HG02970 (cell line): Measurements from ENCODE around the gene GALNT17.
"Not testable (repeated sequence)": the region's sequence is repeated elsewhere in the genome, so short reads cannot be mapped to it uniquely, and the experiment has no call there.

Source experiments
- ATAC-seq: cut with Tn5 transposase; IDR thresholded peaks from one replicate; pipeline ENCODE4 v1.9.1; 2021; ENCODE audit warnings: mild to moderate bottlenecking, moderate library complexity, moderate number of reproducible peaks; ENCODE audit not compliant: unreplicated experiment, low FRiP score

Gene GALNT17

GRCh38 chr7:71598553-71598952 is 466.6 kb downstream of the GALNT17 start:
- no peak for ATAC-seq

- no peak for ATAC-seq
Measured at GRCh38 chr7:71601851-71602250, 469.9 kb downstream of the GALNT17 start.

GRCh38 chr7:71604818-71605414 is 473.0 kb downstream of the GALNT17 start:
- ATAC-seq, result no peak

GRCh38 chr7:71611986-71612385 is 480.0 kb downstream of the GALNT17 start:
- ATAC-seq, result no peak

DNA sequence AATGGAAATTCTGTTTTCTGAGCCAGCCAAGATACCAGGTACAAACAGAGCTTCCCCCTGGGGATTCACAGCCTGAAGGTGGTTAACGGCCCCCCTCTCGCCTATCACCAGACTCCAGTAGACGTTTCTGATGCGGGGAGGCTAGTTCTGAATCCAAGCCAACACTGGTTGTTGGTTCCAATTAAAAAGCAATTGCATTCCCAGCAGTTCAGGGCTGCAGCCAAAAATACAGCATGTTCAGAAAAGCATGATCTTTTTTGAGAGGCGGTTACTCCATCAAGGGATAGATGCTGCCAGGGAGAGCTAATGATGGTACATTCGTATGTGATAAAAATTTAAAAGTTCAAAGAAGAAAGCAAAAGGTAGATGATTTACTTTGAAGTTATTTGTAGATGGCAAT is 481.0 kb downstream of the GALNT17 start:
- ATAC-seq, result no peak

DNA sequence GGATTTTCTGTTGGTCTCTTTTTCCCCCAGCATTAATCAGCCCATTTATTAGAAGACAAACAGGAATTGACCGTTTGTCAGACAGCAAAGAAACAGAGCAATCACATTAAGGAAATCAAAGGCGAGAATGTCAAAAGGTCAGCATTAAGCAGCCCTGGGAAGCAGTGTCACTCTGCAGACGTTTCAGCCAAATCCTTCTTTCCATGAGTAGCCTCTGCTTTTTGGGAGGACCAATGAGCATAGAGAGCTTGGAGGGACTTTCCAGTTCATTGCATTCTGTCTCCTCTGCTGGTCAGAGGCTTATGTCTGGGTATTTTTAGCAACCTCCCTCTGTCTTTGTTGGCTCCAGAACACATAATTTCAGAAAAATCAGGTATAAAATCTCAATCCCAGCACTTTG is 481.4 kb downstream of the GALNT17 start:
- no peak for ATAC-seq

DNA sequence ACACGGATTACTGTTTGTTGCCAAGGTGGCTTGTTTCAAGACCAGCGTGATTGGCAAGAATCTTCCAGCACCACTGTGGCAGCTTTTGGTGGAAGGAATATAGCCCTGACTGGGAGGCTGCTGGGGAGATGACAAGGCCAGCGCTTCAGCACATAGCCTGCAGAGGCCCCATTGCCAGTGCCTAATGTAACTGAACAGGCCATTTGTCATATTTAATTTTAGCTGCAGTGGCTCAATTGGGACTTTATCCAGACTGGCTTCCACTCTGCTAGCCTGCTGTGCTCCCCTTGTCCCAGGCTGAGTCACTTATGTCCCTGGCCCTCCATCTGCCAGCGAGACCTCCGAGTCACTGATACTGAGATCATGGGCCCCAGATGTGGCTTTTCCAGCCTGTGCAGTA is 483.1 kb downstream of the GALNT17 start:
- ATAC-seq, result no peak

DNA sequence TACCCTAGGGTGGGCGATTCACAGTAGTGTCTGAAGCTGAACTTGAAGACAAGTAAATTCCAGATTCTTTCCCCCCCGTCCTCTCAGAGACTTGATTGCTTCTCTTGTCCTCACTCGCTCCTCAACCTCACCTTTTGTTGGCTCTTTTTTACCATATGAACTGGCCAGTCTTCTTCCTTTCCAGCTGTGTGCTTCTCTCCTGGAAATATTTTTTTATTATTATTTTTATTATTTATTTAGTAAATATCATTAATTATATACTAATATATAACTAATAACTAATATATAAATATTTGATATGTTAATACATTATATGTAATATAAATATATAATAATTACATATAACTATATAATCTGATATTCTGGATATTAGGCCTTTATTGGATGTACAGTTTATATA is 484.3 kb downstream of the GALNT17 start:
- ATAC-seq, result no peak

DNA sequence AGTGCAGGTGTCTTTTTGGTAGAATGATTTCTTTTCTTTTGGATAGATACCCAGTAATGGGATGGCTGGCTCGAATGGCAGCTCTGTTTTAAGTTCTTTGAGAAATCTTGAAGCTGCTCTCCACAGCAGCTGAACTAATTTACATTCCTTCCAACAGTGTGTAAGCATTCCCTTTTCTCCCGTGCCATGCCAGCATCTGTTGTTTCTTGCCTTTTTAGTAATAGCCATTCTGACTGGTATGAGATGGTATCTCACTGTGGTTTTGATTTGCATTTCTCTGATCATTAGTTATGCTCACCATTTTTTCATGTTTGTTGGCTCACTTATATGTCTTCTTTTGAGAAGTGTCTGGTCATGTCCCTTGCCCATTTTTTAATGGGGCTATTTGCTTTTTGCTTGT is 486.3 kb downstream of the GALNT17 start:
- ATAC-seq, result no peak

DNA sequence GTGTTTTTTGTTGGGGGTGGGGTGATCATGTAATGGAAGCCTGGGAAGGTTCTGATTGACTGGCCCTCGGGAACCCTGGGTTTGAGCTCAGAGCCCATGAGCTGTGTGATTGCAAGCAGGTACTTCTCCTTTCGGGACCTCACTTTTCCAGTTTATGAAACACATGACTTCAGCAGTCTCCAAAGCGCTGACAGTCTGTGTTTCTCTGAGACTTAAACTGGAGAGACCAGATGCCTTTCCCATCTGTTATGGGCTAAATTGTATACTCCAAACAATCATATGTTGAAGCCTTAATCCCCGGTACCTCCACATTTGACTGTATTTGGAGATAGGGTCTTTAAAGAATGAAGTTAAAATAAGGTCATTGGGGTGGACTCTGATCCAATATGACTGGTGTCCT is 493.6 kb downstream of the GALNT17 start:
- no peak for ATAC-seq

- no peak for ATAC-seq
Measured at GRCh38 chr7:71626206-71626605, 494.3 kb downstream of the GALNT17 start.

- no peak for ATAC-seq
Measured at GRCh38 chr7:71627651-71628050, 495.7 kb downstream of the GALNT17 start.

DNA sequence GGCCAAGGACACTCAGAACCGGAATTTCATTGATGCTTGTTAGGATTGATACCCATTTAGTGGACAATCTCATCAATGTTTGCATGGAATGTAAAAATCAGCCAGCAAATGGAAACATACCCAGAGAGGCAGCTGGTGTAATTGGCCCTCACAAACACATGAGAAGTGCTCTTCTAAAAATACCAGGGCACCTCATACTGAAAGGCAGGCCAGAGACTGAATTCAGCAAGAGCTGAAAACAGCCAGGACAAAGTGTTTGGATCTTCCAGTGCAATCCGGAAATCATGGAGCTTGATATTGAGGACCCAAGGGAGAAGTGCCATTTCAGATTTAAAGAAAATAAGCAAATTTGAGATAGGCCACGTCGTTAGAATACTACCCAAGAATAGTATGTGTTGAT is 498.6 kb downstream of the GALNT17 start:
- no peak for ATAC-seq

- no peak for ATAC-seq
Measured at GRCh38 chr7:71633551-71634008, 501.6 kb downstream of the GALNT17 start.

- ATAC-seq, result not testable (repeated sequence)
Measured at GRCh38 chr7:71635849-71636248, 503.9 kb downstream of the GALNT17 start.

GRCh38 chr7:71636329-71636728 is 504.4 kb downstream of the GALNT17 start:
- no peak for ATAC-seq

DNA sequence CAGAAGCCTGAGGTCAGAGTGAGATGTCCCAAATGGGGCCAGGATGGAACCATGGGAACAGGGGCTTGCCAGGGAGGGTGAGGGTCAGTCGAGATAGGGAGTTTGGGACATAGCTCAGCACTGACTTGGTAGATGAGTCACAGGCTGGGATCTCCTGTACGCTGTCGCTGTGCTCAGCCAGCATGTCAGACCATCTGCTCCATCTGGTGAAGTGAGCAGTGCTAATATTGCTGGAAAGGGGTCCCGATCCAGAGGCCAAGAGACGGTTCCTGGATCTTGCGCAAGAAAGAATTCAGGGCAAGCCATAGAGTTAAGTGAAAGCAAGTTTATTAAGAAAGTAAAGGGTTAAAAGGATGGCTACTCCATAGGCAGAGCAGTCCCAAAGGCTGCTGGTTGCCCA is 505.6 kb downstream of the GALNT17 start:
- ATAC-seq, result no peak

GRCh38 chr7:71638108-71638507 is 506.2 kb downstream of the GALNT17 start:
- no peak for ATAC-seq

- ATAC-seq, result no peak
Measured at GRCh38 chr7:71639382-71640085, 507.6 kb downstream of the GALNT17 start.

- not testable (repeated sequence) for ATAC-seq
Measured at GRCh38 chr7:71643031-71643430, 511.1 kb downstream of the GALNT17 start.

- ATAC-seq, result no peak
Measured at GRCh38 chr7:71645836-71646235, 513.9 kb downstream of the GALNT17 start.

GRCh38 chr7:71649812-71650211 is 517.9 kb downstream of the GALNT17 start:
- ATAC-seq, result no peak
